PFSK-1 (cell line): ENCODE data around the gene KCNK13.

Source experiments
- POLR2AphosphoS5 ChIP-seq: IDR thresholded peaks from 2 replicates; pipeline ENCODE4 v1.6.1; 2012; ENCODE audit warnings: low read depth, mild to moderate bottlenecking, control low read depth, low read length, moderate library complexity
- SIN3A ChIP-seq: IDR thresholded peaks from 2 replicates; pipeline ENCODE4 v1.6.1; 2012; ENCODE audit warnings: mild to moderate bottlenecking, low read length, moderate library complexity, borderline replicate concordance; ENCODE audit not compliant: insufficient read depth
- TAF1 ChIP-seq: IDR thresholded peaks from 2 replicates; pipeline ENCODE4 v1.6.1; 2012; ENCODE audit warnings: low read length, control low read depth, borderline replicate concordance; ENCODE audit not compliant: insufficient read depth

GRCh38 chr14:90204516-90204915 lies 142.7 kb downstream of the KCNK13 start:
- TF ChIP-seq TAF1 (no peak), POLR2AphosphoS5 (no peak), SIN3A (no peak)
